Esophagus muscularis mucosa (tissue), 4 donors: ENCODE measurements around the gene RNF145.
"Not testable (repeated sequence)": the region's sequence is repeated elsewhere in the genome, so short reads cannot be mapped to it uniquely, and the experiment has no call there.

Experiments used
- EP300 ChIP-seq: sonication (generic); formaldehyde crosslinking; IDR thresholded peaks from one replicate; pipeline ENCODE4 v1.6.1; 2017; ENCODE audit warnings: antibody characterized with exemption
- POLR2A ChIP-seq: fragments of 450-650 bp; IDR thresholded peaks from one replicate; pipeline ENCODE4 v1.6.1; 2017; ENCODE audit warnings: antibody characterized with exemption, moderate library complexity, mild to moderate bottlenecking, low read depth
- POLR2AphosphoS5 ChIP-seq, 2 donors: sonication (generic); formaldehyde crosslinking; IDR thresholded peaks; one replicate each; pipeline ENCODE4 v1.6.1; 2017; ENCODE audit warnings: antibody characterized with exemption in 2 of 2
- TF ChIP-seq, protein P1 (sequence below), 3 experiments: fragments of 200-600 bp in 2 of 3; fragments of 450-650 bp in 1 of 3; sonication (generic) in 2 of 3; IDR thresholded peaks; one replicate each; pipeline ENCODE4 v1.5.1; 2017 to 2019; ENCODE audit warnings: antibody characterized with exemption in 3 of 3, mild to moderate bottlenecking in 2 of 3, moderate library complexity in 1 of 3

DNA sequence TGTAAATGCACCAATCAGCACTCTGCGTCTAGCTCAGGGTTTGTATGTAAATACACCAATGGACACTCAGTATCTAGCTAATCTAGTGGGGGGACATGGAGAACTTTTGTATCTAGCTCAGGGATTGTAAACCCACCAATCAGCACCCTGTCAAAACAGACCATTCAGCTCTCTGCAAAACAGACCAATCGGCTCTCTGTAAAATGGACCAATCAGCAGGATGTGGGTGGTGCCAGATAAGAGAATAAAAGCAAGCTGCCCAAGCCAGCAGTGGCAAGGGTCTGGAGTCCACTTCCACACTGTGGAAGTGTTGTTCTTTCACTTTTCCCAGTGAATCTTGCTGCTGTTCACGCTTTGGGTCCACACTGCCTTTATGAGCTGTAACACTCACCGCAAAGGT, 89.5 kb downstream of the RNF145 start:
- TF ChIP-seq, protein P1, sequence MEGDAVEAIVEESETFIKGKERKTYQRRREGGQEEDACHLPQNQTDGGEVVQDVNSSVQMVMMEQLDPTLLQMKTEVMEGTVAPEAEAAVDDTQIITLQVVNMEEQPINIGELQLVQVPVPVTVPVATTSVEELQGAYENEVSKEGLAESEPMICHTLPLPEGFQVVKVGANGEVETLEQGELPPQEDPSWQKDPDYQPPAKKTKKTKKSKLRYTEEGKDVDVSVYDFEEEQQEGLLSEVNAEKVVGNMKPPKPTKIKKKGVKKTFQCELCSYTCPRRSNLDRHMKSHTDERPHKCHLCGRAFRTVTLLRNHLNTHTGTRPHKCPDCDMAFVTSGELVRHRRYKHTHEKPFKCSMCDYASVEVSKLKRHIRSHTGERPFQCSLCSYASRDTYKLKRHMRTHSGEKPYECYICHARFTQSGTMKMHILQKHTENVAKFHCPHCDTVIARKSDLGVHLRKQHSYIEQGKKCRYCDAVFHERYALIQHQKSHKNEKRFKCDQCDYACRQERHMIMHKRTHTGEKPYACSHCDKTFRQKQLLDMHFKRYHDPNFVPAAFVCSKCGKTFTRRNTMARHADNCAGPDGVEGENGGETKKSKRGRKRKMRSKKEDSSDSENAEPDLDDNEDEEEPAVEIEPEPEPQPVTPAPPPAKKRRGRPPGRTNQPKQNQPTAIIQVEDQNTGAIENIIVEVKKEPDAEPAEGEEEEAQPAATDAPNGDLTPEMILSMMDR (IDR thresholded peaks at IDR 0.05), result not testable (repeated sequence)
- not testable (repeated sequence) for TF ChIP-seq EP300; POLR2A; POLR2AphosphoS5 (IDR thresholded peaks at IDR 0.05)
